GM20431 (cell line): ENCODE data around the gene METTL21C.

Source experiments
- in situ Hi-C: fragments of 300-500 bp; cut with MseI, MboI; formaldehyde crosslinking; loops from one replicate; pipeline ENCODE4 v1.15.0; 2020; ENCODE audit warnings: low sequenced_read_pairs; ENCODE audit not compliant: unreplicated experiment

METTL21C gene

DNA sequence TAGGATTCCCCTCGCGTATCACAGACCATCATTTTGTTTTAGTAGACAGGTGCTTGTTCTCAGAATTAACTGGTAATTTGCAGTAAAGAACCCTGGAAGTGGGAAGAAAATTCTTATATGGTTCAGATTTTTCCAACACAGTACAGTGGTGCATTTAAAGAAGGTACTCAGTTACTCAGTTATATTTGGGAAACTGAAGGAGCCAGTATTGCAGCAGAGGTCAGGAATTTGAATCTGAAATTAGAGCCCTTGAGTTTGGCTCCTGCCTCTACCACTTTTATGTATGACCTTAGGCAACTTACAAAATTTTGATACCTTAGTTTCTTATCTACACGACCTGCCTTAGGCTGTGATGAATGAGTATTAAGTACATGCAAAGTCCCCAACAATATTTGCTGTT, 19.7 kb downstream of the METTL21C start:
- in situ Hi-C loops = no loop called here

DNA sequence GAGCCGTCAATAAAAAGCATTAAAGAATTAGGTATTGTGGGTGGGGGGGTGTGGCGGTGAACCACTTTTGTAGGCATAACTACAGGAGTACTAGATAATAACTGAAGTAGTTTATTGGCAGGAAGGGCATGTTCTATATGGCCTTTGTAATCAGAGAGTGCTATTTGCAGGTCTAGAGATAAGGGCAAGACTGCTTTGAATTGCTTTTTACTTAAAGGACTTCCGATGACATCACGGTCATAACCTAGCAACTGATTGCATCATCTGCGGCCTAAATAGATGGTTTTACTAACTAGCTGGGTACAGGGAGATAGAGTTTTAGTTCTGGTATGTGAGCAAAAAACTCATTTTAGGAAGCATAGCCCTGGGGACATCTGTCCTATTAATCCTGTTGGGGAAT, 24.7 kb downstream of the METTL21C start:
- in situ Hi-C loops = no loop called here

DNA sequence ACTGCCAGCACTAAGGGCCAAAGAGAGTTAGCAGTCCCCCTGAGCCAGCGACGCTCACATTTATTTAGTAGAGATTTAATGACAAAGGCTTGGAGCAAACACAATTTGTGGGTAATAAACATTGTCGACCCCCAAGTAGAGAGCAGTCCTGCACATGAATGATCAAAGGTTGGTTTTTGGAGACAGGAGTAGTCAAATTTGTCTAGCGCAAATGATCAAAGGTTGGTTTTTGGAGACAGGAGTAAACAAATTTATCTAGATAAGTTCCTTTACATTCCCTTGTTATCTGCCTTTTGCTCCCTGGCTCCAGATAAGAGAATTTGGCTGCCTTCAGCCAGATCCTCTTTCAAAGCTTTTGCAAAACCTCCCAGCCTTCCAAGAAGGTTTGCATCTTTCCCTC, 26.9 kb downstream of the METTL21C start:
- in situ Hi-C loops = no loop called here

DNA sequence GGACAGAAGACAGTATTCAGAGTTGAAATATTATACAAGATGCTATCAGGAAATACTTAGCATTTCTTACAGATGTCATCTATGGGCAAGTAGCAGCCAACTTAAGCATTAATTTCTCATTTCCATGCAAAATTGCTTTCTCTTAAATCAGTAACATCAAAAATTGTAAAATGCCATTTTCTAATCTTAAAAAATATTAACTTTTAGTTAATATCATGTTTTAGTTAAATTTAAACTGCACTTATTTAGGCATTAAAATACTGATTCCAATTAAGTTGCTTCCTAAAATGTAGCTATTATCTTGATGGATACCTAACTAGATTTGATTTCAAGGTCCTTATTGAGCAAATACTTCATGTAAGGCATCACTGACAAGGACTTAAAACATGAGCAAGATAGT, 27.8 kb downstream of the METTL21C start:
- in situ Hi-C loops = no loop called here

DNA sequence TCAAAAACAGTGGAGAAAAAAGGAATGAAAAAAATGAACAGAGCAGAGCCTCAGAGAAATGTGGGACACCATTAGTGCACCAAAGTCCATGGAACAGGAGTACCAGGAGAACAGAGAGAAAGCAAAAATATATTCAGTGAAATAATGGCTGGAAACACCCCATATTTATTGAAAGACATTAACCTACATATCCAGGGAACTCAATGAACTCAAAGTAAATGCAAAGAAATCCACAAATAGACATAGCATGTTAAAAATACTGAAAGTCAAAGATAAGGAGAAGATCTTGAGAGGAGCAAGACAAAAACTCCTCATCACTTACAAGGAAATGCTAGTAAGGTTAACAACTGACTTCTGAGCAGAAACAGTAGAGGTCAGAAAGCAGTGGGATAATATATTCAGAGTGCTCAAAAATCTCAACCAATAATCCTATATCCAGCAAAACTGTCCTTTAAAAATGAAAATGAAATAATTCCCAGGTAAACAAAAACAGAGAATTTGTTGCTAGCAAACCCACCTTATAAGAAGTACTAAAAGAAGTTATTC, 35.6 kb downstream of the METTL21C start:
- in situ Hi-C loops = no loop called here

DNA sequence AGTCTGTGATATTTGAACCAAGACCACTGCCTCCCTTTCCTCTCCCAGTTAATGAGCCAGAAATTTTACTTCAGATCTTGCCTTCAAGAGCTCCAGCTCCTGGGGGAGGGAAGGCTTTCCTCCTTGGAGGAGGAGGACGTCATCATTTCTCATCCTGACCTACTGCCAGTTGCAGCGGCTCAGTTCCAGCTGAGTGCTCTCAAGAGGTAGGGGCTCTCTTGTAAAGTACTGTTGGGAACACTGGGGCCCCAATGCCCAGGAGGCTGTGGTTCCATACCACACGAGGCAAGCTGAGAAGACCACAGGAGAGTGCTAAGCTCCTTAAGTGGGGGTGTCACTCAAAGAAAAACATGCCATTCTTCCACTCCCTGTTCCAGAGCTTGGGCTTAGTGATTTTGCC, 36.2 kb downstream of the METTL21C start:
- in situ Hi-C loops = no loop called here

DNA sequence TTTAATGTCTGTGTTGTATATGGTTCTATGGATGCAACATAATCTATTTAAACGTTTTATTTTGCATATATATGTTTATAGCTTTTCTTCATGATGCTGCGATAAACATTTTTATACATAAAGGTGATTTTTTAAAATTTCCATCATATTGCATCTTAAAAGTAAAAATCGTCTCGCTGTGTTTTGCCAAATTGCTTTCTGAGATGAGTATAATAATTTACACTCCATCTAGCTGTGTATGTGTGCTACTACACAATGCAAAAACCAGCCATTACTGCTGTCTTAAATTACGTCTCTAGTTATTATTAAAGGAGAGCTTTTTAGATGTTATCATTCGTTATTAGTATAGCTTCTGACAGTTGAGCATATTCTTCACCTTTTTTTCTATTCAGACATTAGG, 37.2 kb downstream of the METTL21C start:
- in situ Hi-C loops = no loop called here

DNA sequence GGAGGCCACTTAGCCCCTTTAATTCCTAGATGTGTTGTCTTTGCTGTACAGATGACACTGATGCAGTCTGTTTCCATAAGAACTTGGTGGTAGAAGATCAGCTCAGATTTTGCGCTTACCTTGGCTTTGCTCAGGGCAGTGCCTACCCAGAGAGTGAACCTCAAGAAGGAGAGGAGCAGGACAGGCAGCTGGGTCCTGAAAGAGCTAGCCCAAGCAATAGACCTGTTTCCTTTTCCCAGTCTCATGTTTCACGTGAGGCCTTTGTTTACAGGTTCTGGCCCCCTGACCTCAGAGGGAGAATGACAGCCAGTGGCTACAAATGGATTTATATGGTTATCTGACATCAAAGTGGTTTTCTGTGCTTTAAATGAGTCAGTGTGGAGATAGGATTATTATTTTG, 40.1 kb downstream of the METTL21C start:
- in situ Hi-C loops = no loop called here

DNA sequence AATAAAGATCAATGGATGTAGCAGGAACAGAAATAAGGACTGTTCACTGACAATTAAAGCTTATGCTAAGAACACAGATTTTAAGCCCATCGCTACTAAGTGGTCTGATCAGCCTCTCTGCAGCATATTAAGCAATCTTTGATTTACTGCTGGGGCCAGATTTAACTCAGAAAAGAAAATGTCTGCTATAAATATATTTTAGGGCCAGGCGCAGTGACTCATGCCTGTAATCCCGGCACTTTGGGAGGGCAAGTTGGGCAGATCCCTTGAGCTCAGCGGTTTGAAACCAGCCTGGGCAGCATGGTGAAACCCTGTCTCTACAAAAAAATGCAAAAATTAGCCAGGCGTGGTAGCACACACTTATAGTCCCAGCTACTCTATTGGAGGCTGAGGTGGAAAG, 43.0 kb downstream of the METTL21C start:
- in situ Hi-C loops = no loop called here

DNA sequence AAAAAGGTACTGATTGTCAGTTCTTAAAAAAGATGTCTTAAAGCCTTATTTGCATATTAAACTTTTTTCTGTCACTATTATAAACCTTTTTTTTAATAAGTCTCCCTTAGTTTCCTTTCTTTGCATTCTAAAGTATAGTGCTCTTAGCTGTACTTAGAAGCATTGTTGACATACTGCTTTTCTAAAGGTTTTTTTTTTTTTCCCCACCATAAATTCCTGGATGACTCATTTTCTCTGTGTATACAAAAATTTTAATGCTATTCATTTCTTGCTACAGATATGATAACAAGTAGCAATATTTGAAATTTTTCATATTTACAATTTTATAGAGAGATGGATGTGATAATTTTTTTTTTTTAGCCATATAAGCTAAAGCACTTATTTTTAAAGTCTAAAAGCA, 43.5 kb downstream of the METTL21C start:
- in situ Hi-C loops = no loop called here

DNA sequence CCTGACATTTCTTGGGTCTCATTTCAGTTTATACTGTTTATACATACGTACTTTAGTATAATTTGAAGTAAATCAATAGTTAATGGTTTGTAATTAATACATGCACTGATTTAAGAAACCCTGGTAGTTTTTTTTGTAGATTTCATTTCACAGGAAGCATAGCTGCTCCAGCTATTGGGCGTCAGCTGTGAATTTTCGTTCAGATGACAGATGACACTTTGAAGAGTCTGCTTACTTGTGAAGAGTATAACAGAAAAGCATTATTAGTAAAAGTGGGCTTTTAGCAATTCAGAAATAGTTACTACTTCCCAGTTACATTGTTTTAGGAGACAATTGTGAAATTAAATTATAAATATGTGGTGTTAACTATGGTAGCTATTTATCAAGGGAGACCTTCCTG, 44.4 kb downstream of the METTL21C start:
- in situ Hi-C loops = no loop called here

DNA sequence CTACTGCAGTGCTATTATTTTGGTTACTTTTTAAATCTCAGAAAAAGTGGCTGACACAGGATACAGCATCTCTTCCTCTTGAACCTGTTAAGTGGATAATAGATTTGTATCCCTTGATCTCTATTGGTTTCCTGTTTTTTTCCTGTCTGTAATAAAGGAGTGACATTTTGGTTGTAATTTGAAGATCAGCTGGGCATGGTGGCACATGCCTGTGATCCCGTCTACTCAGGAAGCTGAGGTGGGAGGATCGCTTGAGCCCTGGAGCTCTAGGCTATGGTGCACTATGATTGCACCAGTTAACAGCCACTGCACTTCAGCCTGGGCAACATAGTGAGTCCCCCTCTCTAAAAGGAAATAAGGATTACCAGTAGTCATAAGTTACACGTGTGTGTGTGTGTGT, 46.8 kb downstream of the METTL21C start:
- in situ Hi-C loops = no loop called here

DNA sequence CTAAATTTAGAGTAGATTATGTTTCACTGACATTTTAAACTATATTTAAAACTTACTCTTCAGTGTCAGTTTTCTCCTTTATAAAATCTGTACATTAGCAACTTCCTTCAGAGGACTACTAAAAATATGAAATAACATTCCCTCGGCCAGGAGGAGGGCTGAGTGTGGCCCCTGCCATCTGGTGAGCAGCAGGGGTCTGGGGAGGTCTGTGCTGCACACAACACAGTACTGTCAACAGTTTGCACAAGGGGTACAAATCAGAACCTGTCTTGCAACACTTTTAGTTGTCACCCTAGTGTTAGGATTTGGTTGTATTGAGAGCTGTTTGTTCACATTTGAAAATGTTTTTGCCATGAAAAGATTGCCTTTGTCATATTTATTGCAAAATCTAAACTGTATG, 49.1 kb downstream of the METTL21C start:
- in situ Hi-C loops = no loop called here

DNA sequence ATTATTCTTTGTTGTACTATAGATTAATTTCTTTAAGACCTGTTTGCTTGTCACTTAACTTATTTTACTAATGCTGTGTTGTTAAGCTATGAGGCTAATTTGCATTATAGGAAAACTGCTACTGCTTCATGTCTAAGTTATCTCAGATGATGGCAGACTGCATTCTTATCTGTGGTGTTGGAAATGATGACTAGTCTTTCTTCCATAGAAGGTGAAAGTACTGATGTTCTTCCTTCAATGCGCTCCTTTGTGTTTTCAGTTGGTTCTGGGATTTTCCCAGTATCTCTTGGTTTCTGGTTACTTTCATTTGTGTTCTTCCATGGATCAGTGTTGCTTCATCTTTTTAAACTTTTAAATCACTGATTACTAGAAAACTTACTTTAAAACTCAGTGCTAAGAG, 51.2 kb downstream of the METTL21C start:
- in situ Hi-C loops = no loop called here

DNA sequence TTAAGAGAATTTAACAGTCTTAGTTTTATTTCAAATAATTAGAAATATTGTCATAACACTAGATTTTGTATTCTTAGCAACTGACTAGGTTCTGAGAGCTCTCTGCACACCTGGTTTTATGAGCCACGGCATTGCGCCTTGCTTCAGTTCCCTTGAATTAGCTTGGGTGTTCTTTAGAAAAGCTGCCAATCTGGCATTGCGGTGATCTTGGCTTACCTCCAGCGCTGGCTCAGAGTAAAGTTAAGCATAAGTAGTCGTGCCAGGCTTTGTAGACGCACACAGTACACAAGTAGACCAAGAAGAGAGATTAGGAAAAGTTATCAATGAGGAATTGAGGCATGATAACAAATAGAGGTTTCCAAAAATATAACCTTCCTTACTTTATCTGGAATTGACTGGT, 52.4 kb downstream of the METTL21C start:
- in situ Hi-C loops = no loop called here

DNA sequence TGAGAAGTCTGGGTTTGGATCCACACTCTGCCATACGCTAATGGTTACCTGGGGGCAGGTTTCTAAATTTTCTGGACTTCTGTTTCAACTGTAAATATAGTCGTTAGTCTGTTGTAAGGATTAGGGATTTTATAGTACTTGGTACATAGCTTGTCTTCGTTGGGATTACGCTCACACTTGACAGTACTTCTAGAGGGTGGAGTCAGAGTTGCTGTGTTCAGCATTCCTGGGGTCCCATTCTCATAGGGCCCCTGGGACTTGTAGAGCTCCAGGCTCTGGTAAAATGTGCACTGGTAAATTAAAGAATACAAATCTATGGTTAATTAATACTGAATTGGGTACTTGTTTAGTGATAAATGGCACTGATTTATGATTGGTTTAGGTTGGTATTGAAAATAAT, 52.8 kb downstream of the METTL21C start:
- in situ Hi-C loops = no loop called here

DNA sequence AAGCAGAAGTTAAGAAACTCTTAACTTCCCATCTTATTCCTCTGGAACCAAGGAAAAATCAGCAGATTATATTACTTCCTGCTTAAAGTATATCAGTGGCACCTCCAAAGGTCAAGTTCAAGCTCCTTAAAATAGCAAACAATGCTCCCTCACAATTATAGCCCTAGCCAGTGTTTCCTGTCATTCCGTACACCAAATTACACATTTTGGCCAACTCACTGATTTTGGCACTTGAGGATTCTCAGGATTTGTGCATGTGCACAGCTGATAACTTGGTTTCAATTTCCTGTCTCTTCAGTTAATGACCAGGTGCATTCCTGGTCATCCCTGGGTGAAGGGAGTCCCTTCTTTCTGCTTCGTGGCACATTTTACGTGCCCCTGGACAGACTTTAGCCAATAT, 56.1 kb downstream of the METTL21C start:
- in situ Hi-C loops = no loop called here
